Breast epithelium (tissue), 3 donors: ENCODE data around the gene VANGL2.

Source experiments
- CTCF ChIP-seq, 3 donors: fragments of 450-650 bp; IDR thresholded peaks; one replicate each; pipeline ENCODE4 v1.5.1; 2016 to 2017; ENCODE audit warnings: antibody characterized with exemption in 3 of 3, mild to moderate bottlenecking in 3 of 3, moderate library complexity in 3 of 3
- POLR2AphosphoS5 ChIP-seq, 3 donors: sonication (generic); formaldehyde crosslinking; IDR thresholded peaks; one replicate each; pipeline ENCODE4 v1.6.1; 2017; ENCODE audit warnings: antibody characterized with exemption in 3 of 3

DNA sequence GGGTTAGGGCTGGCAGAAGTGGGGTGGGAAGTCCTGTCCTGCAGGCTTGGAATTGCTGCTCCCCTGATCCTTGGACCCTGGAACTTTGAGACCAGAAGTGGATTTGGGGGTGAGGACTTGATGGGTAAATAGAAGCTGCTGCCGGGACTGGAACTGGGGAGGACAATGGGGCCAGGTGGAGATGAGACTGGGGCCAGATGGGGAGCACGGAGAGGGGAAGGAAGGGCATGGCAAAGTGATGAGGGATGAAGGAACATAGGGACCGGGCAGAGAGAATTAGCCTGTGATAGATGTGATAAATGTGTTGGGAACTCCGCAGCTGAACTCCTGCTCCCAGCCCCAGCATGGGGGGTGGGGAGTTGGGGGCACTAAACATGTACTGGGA is 32.9 kb upstream of the VANGL2 start:
- TF ChIP-seq CTCF (IDR thresholded peaks at IDR 0.05): no peak
- no peak for TF ChIP-seq POLR2AphosphoS5 (IDR thresholded peaks at IDR 0.05)
